Erythroblast (primary cell): ENCODE measurements around the gene ZFYVE28.

Source experiments
- GATA1 ChIP-seq: IDR thresholded peaks from 2 replicates; pipeline ENCODE4 v1.6.1; 2011; ENCODE audit warnings: low read depth, mild to moderate bottlenecking, control low read depth, low read length, moderate library complexity
- POLR2A ChIP-seq: IDR thresholded peaks from 2 replicates; pipeline ENCODE4 v1.6.1; 2011; ENCODE audit warnings: mild to moderate bottlenecking, low read length

DNA sequence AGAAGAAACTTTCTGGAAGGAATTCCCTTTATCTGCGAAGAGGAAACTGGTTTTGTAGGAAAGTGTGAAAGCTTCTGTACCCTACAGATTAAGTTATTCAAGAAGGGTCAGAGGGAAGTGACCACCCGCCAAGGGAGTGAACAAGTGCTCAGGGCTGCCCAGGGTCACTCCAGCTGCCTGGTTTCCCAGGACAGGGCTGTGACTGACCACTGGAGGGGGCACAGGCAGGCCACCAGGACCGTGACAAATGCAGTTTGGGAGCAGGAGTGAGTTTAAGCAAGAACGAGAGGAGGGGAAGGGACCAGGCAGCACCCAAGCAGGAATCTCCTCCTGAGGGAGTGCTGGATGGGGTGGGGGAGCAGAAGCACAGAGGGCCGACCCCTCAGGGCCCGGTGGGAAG is 34.2 kb downstream of the ZFYVE28 start:
- no peak for TF ChIP-seq POLR2A
- no peak for TF ChIP-seq GATA1
